Stimulated activated CD4-positive, alpha-beta T cell treated with anti-CD3 and anti-CD28 coated beads, TNF-alpha, amount 100 ng/mL, for 4 hours (primary cell): ENCODE measurements around the gene MRPL20.
A peak's percentile ranks its signal among the peaks of the same experiment; 100 is the strongest.
"Not testable (repeated sequence)": the region's sequence is repeated elsewhere in the genome, so short reads cannot be mapped to it uniquely, and the experiment has no call there.

Experiments used
- DNase-seq, 3 experiments: peaks; one replicate each; pipeline ENCODE4 v3.0.0-alpha.2; 2020; ENCODE audit warnings: low read depth in 3 of 3

MRPL20 gene

GRCh38 chr1:1407636-1408318 is 684 bp upstream of the MRPL20 start:
- DNase-seq = no peak

- no peak for DNase-seq
These were observed 832 bp downstream of the MRPL20 start for GRCh38 chr1:1406101-1406820.

- no peak for DNase-seq
These were observed 3.4 kb downstream of the MRPL20 start for GRCh38 chr1:1403653-1404052.

- DNase-seq = not testable (repeated sequence)
These were observed 4.1 kb downstream of the MRPL20 start for GRCh38 chr1:1402901-1403392.

- no peak for DNase-seq
These were observed 4.8 kb downstream of the MRPL20 start for GRCh38 chr1:1402072-1402900.

- no peak for DNase-seq
These were observed 5.6 kb downstream of the MRPL20 start for GRCh38 chr1:1401457-1402010.

- no peak for DNase-seq
These were observed 6.3 kb downstream of the MRPL20 start for GRCh38 chr1:1400576-1401456.

- DNase-seq = no peak
These were observed 7.1 kb downstream of the MRPL20 start for GRCh38 chr1:1399872-1400575.

- peak; percentile 98 to 100 (median 99) for DNase-seq
These were observed 7.8 kb downstream of the MRPL20 start, which contains the start of gene CCNL2 for GRCh38 chr1:1399187-1399871. Gene CCNL2, minus strand, starts transcription at chr1:1399335. Its CDS starts 29 bp downstream, at chr1:1399306.

GRCh38 chr1:1398677-1399186 is 8.4 kb downstream of the MRPL20 start:
- no peak for DNase-seq

- DNase-seq = no peak
These were observed 9.1 kb downstream of the MRPL20 start for GRCh38 chr1:1397839-1398523.

GRCh38 chr1:1395166-1395565 is 11.9 kb downstream of the MRPL20 start:
- no peak for DNase-seq

- DNase-seq = no peak
These were observed 13.0 kb downstream of the MRPL20 start for GRCh38 chr1:1394116-1394515.

- DNase-seq = no peak
These were observed 13.7 kb downstream of the MRPL20 start for GRCh38 chr1:1393428-1393827.

- no peak for DNase-seq
These were observed 14.1 kb downstream of the MRPL20 start for GRCh38 chr1:1393014-1393413.

GRCh38 chr1:1391225-1391624 is 15.9 kb downstream of the MRPL20 start:
- no peak for DNase-seq

GRCh38 chr1:1390675-1391074 is 16.4 kb downstream of the MRPL20 start:
- DNase-seq = no peak

GRCh38 chr1:1388078-1388472 is 19.0 kb downstream of the MRPL20 start:
- no peak for DNase-seq
